Measurements from ENCODE around the gene NUCB2.

The NUCB2 gene

GRCh38 chr11:17328871-17329494 is 52.4 kb downstream of the NUCB2 start:
- Histone ChIP-seq H3K27me3 (ENCODE audit: control insufficient read depth, insufficient read depth, low read length) (no peaks in the 10 kb centered on the region), H3K36me3 (ENCODE audit: control insufficient read depth, insufficient read depth, low read length) (no peaks in the 10 kb centered on the region)

GRCh38 chr11:17331669-17332068 is 55.1 kb downstream of the NUCB2 start:
- no peaks in the 10 kb centered on the region for H3K36me3 ChIP-seq (ENCODE audit: control insufficient read depth, insufficient read depth, low read length)
- H3K4me1 ChIP-seq: no peaks in the 10 kb centered on the region
- no peak overlapping the region for H3K4me3 ChIP-seq (ENCODE audit: low read depth, low read length)
- no peak for TF ChIP-seq CTCF (IDR thresholded peaks at IDR 0.05)
- H3K27me3 ChIP-seq (ENCODE audit: control insufficient read depth, insufficient read depth, low read length): no peaks in the 10 kb centered on the region
- no peak overlapping the region for H3K27ac ChIP-seq
- H2AFZ ChIP-seq: no peak overlapping the region
- peaks cover 15% of the 10 kb centered on the region for H3K79me2 ChIP-seq
- H3K9me3 ChIP-seq (ENCODE audit: control insufficient read depth, low read length): no peaks in the 10 kb centered on the region
- H3K9ac ChIP-seq: no peak overlapping the region
- H3K4me2 ChIP-seq (ENCODE audit: low read length): no peak overlapping the region

More at GRCh38 chr11:17328871-17329494, 52.4 kb downstream of the NUCB2 start:
- H3K79me2 ChIP-seq: peaks cover 15% of the 10 kb centered on the region
- H3K9me3 ChIP-seq (ENCODE audit: control insufficient read depth, low read length): no peaks in the 10 kb centered on the region
- TF ChIP-seq CTCF (IDR thresholded peaks at IDR 0.05): no peak
- H2AFZ ChIP-seq: no peak overlapping the region
- no peak overlapping the region for H3K4me2 ChIP-seq (ENCODE audit: low read length)
- no peak overlapping the region for H3K27ac ChIP-seq
- no peak overlapping the region for H3K9ac ChIP-seq
- H3K4me1 ChIP-seq: no peaks in the 10 kb centered on the region
- no peak overlapping the region for H3K4me3 ChIP-seq (ENCODE audit: low read depth, low read length)

DNA sequence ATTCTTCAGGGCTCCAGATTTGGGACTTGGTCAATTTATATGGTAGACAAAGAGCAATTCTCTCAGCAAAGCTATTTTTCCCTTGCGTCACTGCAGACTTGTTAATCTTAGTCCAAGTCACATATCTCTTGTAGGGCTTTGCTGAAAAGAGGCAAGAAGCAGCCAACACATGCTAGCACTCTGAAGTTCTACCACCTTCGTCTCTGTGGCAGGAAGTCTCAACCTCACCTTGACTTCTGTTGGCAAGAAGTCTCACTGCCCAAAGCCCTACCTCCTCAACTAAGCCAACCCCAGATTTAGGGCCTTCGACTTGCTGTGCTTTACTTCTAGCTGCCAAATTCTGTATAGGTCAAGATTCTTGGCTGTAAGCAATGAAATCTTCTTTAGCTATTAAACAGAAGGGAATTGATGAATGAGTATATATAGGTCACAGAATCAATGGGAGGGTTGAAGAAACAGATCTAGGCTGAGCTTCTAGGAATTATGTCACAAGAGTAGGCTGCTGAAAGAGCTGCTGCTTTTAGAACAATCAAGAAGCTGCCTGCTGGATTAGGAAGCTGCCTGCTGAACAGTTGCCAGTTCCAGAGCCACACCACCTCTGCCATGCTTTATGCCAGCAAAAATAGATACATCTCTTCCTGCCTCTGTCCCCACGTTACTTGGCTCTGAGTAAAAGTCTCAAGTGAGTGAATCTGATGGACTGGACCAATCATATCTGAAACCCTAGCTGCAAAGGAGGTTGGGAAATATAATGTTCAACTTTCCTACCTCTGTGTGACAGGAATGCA is 57.5 kb downstream of the NUCB2 start:
- Histone ChIP-seq H2AFZ (no peak overlapping the region), H3K27me3 (ENCODE audit: control insufficient read depth, insufficient read depth, low read length) (no peaks in the 10 kb centered on the region), H3K4me3 (ENCODE audit: low read depth, low read length) (no peak overlapping the region), H3K27ac (no peak overlapping the region), H3K79me2 (peaks cover 5% of the 10 kb centered on the region), H3K9me3 (ENCODE audit: control insufficient read depth, low read length) (no peaks in the 10 kb centered on the region), H3K36me3 (ENCODE audit: control insufficient read depth, insufficient read depth, low read length) (no peaks in the 10 kb centered on the region), H3K9ac (no peak overlapping the region), H3K4me1 (no peaks in the 10 kb centered on the region), H3K4me2 (ENCODE audit: low read length) (no peak overlapping the region)
- TF ChIP-seq CTCF (IDR thresholded peaks at IDR 0.05): no peak

DNA sequence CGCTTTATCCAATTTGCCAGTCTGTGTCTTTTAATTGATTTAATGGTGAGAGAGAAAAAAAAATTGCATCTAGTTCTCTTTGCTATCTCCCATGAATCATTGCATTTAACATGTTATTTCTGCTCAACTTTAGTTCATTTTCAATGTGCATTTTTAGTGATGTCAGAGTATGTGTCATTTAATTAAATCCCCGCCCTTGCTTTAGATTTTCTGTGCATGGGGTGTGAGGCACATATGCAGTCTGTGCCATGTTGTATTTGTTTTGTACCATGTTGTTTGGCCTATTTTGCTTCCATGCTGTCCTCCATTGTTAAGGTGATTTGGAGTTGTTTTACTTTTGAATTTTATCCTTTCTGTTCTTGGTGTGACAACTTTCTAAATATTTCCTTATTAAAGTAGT is 66.7 kb downstream of the NUCB2 start:
- H2AFZ ChIP-seq: no peak overlapping the region
- no peaks in the 10 kb centered on the region for H3K4me1 ChIP-seq
- no peaks in the 10 kb centered on the region for H3K36me3 ChIP-seq (ENCODE audit: control insufficient read depth, insufficient read depth, low read length)
- no peak overlapping the region for H3K4me3 ChIP-seq (ENCODE audit: low read depth, low read length)
- H3K4me2 ChIP-seq (ENCODE audit: low read length): no peak overlapping the region
- no peak for TF ChIP-seq CTCF (IDR thresholded peaks at IDR 0.05)
- H3K79me2 ChIP-seq: no peaks in the 10 kb centered on the region
- H3K27me3 ChIP-seq (ENCODE audit: control insufficient read depth, insufficient read depth, low read length): no peaks in the 10 kb centered on the region
- no peak overlapping the region for H3K27ac ChIP-seq
- H3K9ac ChIP-seq: no peak overlapping the region
- no peaks in the 10 kb centered on the region for H3K9me3 ChIP-seq (ENCODE audit: control insufficient read depth, low read length)

Data from parathyroid adenoma (tissue), 2 donors.